HG03108 (cell line): Measurements from ENCODE around the gene FRMD8.
"Not testable (repeated sequence)": the region's sequence is repeated elsewhere in the genome, so short reads cannot be mapped to it uniquely, and the experiment has no call there.

ENCODE experiments used
- ATAC-seq: cut with Tn5 transposase; IDR thresholded peaks from one replicate; pipeline ENCODE4 v1.9.1; 2021; ENCODE audit warnings: moderate library complexity; ENCODE audit not compliant: unreplicated experiment

The FRMD8 gene

GRCh38 chr11:65412271-65413076, 26.0 kb downstream of the FRMD8 start:
- no peak for ATAC-seq

- not testable (repeated sequence) for ATAC-seq
Observed at GRCh38 chr11:65413077-65413664, 26.7 kb downstream of the FRMD8 start.

- no peak for ATAC-seq
Observed at GRCh38 chr11:65414776-65415498, 28.5 kb downstream of the FRMD8 start.

DNA sequence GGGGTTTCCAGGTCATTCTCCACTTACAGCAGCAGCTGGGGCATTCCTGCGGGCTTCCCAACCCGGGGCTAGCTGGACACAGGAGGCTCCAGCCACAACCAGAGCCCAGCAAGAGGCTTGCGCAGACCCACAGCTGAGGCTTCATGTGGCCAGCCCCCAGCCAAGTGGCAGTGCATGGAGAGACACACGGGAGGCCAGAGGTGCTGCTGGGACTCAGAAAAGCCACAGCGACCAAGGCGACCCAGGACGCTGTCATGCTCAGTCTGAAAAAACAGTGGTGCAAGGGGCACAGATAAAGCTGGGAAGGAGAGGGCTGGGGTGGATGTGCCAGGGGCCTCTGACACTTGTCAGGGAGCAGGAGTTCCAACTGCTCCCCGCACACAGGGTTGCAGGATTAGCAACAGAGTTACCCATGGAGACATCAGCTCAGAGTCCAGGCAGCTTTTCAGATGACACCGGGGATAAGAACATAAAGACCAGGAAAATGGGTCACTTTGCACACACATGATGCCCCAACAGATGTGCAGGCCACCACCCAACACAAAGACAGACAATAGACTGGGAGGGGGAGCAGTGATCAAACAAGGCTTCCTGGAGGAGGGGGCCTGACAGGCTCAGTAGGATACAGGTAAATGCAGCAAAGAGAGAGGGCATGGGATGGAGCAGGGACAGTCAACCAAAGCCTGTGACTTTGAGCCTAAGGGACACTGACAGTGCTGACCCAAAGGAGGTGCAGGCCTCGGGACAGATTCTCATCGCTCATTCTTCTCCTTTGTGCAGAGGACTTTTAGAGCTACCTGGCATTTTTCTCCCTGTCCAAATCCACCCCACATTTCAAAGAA, 29.3 kb downstream of the FRMD8 start:
- ATAC-seq = no peak

- no peak for ATAC-seq
Observed at GRCh38 chr11:65416341-65416824, 29.9 kb downstream of the FRMD8 start.

DNA sequence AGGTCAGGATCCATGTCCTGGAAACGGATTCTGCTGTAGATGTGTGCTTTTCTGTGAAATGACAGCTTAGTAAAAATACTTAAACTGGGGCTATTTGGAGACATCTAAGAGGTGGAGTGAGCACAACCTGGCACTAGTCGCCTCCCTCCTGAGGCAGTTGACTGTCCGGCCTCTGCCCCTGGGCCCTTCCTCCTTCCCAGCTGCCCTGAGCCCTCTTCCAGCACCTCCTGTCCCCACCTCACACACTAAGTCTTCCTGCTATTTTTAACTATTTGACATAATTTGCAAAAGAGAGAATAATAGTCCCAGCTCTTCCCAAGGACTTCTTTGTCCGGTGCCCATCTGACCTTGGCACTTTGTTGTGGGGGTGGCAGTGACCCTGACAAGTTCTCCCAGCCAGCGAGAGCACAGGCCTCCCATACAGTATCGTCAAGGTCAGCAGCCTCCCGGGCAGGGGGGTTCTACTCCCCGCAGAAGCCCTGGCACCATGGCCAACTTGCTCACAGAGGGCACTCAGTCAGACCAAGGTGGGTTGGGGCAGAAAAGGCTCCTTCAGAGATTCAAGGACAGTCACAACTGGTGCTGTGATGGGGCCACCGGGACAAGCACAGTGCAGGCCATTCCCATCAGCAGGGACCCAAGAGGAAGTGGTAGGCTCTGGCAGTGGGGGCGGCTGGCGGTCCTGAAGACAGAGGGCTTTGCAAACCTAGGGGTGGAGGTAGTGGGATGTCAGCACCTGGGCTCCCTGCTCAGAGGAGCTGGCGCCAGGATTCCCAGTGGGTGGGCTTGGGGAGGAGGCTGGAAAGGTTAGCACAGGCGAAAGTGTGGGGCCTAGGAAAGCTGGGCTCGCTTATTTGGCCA, 30.6 kb downstream of the FRMD8 start:
- ATAC-seq = no peak

- no peak for ATAC-seq
Observed at GRCh38 chr11:65417702-65418430, 31.4 kb downstream of the FRMD8 start.

DNA sequence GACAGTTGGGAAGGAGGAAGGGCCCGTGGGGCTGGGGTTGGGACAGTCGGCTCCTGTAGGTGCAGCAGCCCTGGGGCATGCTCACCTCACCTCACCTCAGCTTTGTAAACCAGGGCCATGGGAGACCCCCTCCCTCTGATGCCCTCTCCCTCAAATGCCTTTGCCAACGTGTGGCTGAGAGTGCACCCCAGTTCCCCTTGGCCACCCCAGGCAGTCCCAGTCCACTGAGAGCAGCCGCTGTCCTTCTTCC, 31.9 kb downstream of the FRMD8 start:
- no peak for ATAC-seq

GRCh38 chr11:65418681-65419459, 32.4 kb downstream of the FRMD8 start:
- peak; percentile 31 for ATAC-seq

- ATAC-seq = no peak
Observed at GRCh38 chr11:65419460-65419771, 33.0 kb downstream of the FRMD8 start.

DNA sequence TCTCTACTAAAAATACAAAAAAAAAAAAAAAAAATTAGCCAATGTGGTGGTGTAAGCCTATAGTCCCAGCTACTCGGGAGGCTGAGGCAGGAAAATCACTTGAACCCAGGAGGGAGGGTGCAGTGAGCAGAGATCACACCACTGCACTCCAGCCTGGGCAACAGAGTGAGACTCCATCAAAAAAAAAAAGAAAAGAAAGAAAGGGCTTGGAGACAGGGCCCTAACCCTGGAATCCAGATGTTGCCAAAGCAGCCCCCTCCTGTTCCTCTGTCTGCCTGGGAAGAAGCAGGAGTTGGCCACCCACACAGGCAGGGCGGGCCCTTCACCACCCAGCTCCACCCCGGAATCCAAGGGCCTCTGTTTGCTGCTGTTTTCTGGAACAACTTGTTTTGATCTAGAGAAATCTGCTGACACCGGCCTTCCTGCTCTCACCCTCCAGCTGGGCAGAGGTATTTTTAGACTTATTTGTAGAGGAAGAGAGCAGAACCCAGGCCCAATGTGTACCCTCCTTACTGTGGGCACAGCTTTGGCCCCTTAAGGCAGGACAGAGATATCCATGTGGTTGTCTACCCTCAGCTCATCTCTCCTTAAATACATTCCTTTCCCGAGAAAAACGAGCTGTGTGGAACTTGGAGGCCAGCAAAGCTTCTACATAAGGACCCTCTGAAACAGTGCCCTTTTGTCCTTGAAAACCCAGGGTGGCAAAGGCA, 33.5 kb downstream of the FRMD8 start:
- ATAC-seq = no peak

GRCh38 chr11:65420506-65420905, 34.1 kb downstream of the FRMD8 start:
- ATAC-seq = no peak

DNA sequence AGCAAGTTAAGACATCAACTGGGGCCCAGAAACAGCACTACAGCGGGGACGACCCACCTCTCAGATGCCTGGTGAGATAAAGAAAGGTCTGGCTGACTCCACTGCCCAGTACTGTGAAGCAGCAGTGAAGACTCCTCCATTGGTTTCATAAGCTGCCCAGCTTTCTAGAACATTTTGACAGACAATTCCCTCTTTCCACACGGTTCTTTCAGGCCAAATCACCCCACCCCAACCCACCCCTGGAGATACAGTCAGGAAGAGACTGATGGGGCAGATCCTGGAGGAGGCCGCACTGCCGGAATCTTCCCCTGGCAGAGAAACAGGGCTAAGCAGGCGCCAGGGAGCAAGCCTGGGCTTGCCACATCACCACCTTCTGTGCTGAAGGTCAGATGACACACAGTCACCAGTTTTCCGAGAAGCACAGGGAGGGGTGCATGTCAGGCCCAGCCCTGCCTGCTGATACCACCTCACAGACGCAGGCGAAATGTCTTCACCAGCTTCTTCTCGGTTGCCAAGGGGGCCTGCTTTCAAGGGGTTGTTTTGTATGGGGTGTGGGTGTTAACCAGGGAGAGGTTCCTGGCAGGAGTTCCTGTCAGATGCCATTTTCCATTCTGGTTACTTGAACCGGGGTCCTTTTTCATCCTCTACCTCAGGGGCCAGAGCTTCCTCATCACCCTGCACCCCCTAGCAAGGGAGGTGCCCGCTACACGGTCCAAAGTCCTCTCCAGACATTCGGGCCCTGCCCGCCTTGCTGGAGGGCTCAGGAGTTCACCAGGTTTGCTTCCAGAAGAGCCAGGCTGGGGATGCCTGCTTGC, 34.7 kb downstream of the FRMD8 start:
- ATAC-seq = peak; percentile 15

DNA sequence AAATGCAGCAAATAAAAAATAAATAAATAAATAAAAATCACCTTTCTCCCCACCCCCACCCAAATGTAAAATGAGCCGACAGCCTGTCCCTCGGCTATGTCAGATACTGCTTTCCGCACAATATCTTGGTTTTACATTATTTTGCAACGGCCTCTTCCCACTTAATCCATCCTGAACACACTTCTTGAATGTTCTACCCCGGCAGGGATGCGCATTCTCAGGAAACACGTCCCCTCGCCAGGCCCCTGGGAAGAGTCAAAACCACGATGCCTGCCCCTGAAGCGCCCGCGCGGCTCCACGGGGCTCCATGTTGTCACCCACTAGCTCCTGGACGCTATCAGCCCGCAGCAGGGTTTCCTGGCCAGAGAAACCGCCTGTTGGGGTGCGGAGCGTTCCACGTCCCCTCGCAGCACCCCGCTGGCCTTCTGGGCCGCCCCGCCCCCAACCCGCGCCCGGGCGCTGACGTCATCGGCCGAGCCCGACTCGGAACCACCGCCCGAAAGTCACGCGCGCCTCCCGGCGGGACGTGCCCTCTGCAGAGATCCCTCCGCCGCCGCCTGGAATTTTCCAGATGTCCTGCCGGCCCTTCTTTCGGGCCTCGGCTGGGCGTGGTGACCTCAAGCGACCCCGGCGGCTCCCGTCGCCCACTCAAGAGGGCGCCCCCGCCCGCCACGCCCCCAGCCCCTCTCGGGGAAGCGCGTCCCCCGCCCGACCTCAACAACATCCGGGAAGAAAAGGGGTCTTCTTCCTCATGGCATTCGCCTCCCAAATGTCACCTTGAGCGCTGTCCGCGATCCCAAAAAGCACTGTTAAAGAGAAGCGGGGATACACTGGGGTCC, 35.6 kb downstream of the FRMD8 start:
- peak; percentile 22 for ATAC-seq

DNA sequence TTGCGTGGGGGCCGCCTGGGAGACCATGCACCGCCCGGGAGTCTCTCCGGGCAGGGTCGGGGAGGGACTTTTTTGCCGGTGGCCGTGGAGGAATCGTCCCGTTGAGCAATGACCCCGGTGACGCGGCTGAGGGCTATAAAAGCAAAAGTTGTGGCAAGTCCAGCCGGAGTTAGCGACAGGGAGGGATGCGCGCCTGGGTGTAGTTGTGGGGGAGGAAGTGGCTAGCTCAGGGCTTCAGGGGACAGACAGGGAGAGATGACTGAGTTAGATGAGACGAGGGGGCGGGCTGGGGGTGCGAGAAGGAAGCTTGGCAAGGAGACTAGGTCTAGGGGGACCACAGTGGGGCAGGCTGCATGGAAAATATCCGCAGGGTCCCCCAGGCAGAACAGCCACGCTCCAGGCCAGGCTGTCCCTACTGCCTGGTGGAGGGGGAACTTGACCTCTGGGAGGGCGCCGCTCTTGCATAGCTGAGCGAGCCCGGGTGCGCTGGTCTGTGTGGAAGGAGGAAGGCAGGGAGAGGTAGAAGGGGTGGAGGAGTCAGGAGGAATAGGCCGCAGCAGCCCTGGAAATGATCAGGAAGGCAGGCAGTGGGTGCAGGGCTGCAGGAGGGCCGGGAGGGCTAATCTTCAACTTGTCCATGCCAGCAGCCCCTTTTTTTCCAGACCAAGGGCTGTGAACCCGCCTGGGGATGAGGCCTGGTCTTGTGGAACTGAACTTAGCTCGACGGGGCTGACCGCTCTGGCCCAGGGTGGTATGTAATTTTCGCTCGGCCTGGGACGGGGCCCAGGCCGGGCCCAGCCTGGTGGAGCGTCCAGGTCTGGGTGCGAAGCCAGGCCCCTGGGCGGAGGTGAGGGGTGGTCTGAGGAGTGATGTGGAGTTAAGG, 36.4 kb downstream of the FRMD8 start, which contains the start of gene NEAT1:
Gene NEAT1 (plus strand): TSS at position 166 of the 883 bp plus-strand sequence.
- ATAC-seq = no peak
